Urinary bladder (tissue), 4 donors: ENCODE results near the gene SPACDR. TPM values are rescaled to one million over a fixed set of nuclear protein-coding genes. Genes with fewer than 3 reads are reported as not detected.
A peak's percentile ranks its signal among the peaks of the same experiment; 100 is the strongest.

Experiments used
- DNase-seq: peaks from one replicate; pipeline ENCODE4 v3.0.0-alpha.2; 2015; ENCODE audit errors: extremely low spot score
- H3K27ac ChIP-seq: one replicate; pipeline ENCODE4 v1.5.1; 2013; ENCODE audit warnings: low read depth, mild to moderate bottlenecking, moderate library complexity
- H3K36me3 ChIP-seq: one replicate; pipeline ENCODE4 v1.6.1; 2013; ENCODE audit warnings: mild to moderate bottlenecking, moderate library complexity; ENCODE audit not compliant: insufficient read depth
- H3K4me1 ChIP-seq: one replicate; pipeline ENCODE4 v1.6.1; 2013; ENCODE audit warnings: mild to moderate bottlenecking, moderate library complexity; ENCODE audit not compliant: insufficient read depth
- H3K4me3 ChIP-seq: one replicate; pipeline ENCODE4 v1.5.1; 2013; ENCODE audit warnings: low read depth, low read length
- WGBS: extraction: QIAGEN DNeasy Blood & Tissue Kit; methylation state at CpG from one replicate; pipeline ENCODE4 v1.1.7; 2013; 5-methylcytosine and 5-hydroxymethylcytosine counted together
- polyA plus RNA-seq: library from polyadenylated mRNA; stranded (reverse); fragments of 200-250 nt; gene quantifications from one replicate; pipeline ENCODE4 v1.2.3, GENCODE V29; 2013
- total RNA-seq: library from RNA; depleted of rRNA; stranded (reverse); fragments of >200 nt; gene quantifications from one replicate; pipeline ENCODE4 v1.2.3, GENCODE V29; 2014
- donor health status: healthy with polysubstance abuse.
- donor health status: healthy.

Gene SPACDR
- total and polyA plus RNA-seq, 2 donors, result 0.62 TPM; not detected in 1

DNA sequence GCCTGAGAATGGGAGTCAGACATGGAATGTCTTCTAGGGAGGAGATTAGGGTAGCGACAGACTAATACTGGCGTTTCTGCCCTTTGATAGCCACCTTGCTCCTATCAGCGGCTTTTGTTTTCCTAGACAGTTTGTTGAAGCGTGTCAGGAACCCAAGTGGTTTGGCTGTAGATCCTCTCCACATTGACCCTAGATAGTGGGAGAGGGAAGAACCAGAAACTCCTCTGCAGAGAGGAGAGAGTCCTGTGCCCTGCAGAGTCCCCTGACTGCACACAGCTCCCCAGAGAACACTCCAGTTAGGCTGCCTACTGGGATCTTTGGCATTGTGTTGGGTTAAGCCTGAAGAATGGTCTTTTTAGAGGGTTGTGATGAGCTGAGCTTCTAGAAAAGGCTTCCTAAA is 32.0 kb downstream of the SPACDR start:
- H3K27ac ChIP-seq, result no peak overlapping the region
- no peak overlapping the region for H3K4me3 ChIP-seq
- H3K36me3 ChIP-seq, result no peaks in the 10 kb centered on the region
- no peaks in the 10 kb centered on the region for H3K4me1 ChIP-seq
- DNase-seq, result no peak
- 84% methylated on average over 4 of the region's 4 CpGs for WGBS

DNA sequence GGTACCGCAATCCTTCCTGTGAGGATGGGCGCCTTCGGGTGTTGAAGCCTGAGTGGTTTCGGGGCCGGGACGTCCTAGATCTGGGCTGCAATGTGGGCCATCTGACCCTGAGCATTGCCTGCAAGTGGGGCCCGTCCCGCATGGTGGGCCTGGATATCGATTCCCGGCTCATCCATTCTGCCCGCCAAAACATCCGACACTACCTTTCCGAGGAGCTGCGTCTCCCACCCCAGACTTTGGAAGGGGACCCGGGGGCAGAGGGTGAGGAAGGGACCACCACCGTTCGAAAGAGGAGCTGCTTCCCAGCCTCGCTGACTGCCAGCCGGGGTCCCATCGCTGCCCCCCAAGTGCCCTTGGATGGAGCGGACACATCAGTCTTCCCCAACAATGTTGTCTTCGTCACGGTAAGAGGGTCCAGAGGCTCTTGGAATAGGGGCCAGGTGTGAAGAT is 32.7 kb downstream of the SPACDR start:
- DNase-seq, result no peak
- Histone ChIP-seq H3K4me3 (no peak overlapping the region), H3K27ac (no peak overlapping the region), H3K4me1 (no peaks in the 10 kb centered on the region), H3K36me3 (no peaks in the 10 kb centered on the region)
- 88% methylated on average over 23 of the region's 23 CpGs for WGBS

GRCh38 chr7:100430493-100431285 is 33.4 kb downstream of the SPACDR start:
- H3K4me1 ChIP-seq, result no peaks in the 10 kb centered on the region
- 19% methylated on average over 31 of the region's 31 CpGs for WGBS
- DNase-seq, result no peak

DNA sequence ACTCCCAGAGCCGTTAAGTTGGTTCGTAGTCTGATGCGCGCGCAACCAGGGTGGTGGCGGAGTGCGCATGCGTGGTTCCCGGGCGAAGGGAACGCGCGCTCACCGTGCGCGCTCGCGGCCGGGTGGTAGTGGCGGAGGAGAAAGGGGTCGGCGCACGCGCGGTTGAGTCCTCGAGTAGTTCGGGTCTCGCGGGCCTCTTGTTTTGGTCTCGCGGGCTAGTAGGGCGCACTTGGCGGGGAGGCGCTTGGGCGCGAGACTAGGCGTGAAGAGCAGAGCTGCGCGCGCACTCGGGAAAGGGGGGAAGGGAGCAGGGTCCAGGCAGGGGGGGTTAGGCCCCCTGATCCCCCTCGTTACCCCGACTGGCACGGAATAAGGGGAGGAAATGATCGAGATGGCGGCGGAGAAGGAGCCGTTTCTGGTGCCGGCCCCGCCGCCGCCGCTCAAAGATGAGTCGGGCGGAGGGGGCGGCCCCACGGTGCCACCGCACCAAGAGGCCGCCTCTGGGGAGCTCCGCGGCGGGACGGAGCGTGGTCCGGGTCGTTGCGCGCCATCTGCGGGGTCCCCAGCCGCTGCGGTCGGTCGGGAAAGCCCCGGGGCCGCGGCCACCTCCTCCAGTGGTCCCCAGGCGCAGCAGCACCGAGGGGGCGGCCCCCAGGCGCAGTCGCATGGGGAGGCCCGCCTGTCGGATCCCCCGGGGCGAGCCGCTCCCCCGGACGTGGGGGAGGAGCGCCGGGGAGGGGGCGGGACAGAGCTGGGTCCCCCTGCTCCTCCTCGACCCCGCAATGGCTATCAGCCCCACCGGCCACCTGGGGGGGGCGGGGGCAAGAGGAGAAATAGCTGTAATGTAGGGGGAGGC is 34.2 kb downstream of the SPACDR start, which contains the start of gene MEPCE:
Gene MEPCE (plus strand): TSS at position 195 of the 856 bp plus-strand sequence. CDS start 188 bp downstream, at position 383.
- peak; percentile 94 for DNase-seq
- no peaks in the 10 kb centered on the region for H3K36me3 ChIP-seq
- H3K4me1 ChIP-seq, result no peaks in the 10 kb centered on the region
- WGBS, result under 1% methylated on average over 95 of the region's 95 CpGs
- H3K27ac ChIP-seq, result peak within 1 kb of the TSS; percentile 99
- H3K4me3 ChIP-seq, result peak within 1 kb of the TSS; percentile 79

More at GRCh38 chr7:100430493-100431285, 33.4 kb downstream of the SPACDR start:
- Histone ChIP-seq H3K27ac (peak overlapping the region; percentile 99), H3K4me3 (peak overlapping the region; percentile 79), H3K36me3 (no peaks in the 10 kb centered on the region)

DNA sequence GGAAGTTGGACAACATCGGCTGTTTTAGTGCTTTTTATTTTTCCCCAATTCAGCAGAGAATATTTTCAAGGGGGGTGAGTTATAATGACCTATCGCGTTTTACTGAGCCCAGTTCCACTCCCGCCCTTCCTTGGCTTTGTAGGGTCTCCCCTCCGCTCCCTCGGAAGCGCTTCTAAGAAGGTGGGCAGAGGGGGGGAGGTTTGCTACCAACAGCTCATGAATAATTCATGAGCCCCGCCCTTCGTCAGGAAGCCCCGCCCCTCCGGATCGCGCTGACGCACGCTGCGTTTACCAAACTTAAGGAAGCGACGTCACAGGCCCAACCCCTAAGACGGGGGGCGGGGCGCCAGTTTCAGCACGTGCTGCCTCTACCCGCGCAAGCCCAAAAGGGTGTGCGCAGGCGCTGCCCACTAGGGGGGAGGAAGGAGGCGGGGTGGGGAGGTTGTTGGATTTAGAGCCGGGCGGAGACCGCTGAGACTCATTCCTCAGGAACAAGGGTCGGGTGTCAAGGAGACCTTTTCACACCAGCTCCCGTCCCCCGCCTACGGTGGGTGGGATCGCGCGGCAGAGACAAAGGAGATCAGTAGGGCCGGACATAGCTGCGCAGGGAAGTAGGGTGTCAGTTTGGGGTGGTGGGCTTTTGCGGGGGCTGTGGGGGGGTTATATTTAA is 35.0 kb downstream of the SPACDR start:
- no peaks in the 10 kb centered on the region for H3K36me3 ChIP-seq
- peak overlapping the region; percentile 79 for H3K4me3 ChIP-seq
- WGBS, result under 1% methylated on average over 40 of the region's 40 CpGs
- peak overlapping the region; percentile 99 for H3K27ac ChIP-seq
- H3K4me1 ChIP-seq, result no peaks in the 10 kb centered on the region
- DNase-seq, result peak; percentile 99

DNA sequence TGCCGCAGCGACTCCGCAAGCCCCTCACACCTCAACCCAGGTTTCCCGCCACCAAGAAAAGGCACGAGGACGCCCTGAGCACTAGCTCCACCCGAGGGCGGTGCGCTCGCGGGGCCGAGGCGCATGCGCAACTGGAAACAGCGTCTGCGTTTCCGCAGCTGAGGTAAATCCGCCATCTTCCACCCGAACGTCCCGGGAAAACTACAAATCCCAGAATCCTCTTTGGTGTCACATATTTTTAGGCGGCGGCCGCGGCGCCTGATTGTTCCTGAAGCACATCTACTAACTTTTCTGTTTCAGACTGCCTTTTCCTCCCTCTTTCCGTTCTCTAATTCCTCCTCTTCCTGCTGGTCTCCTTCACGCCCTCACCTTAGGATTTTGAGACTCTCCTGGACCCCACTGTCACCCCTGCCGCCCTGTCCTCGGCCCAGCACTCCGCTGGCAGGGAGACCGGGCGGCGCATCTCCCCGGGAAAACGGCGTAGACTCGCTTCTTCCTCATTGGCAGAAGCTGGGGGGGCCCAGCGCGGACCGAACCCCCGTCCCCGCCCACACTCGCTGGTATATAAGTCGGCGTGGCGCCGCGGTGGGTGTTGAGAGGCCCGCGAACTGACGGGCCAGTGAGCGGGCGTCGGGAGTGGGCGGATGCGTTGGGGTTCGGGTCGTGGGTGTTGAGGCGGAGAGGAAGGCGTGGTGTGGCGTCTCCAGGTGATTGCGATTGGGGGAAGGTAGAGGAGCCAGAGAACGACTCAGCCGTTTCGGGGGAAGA is 35.7 kb downstream of the SPACDR start, which contains the start of gene ZCWPW1:
Gene ZCWPW1 (minus strand): TSS at position 505 of the 768 bp plus-strand sequence. CDS start 8,054 bp downstream, outside the sequence.
- Histone ChIP-seq H3K4me3 (peak within 1 kb of the TSS; percentile 79), H3K4me1 (no peaks in the 10 kb centered on the region), H3K36me3 (no peaks in the 10 kb centered on the region), H3K27ac (peak within 1 kb of the TSS; percentile 99)
- under 1% methylated on average over 66 of the region's 66 CpGs for WGBS
- DNase-seq, result peak; percentile 94

DNA sequence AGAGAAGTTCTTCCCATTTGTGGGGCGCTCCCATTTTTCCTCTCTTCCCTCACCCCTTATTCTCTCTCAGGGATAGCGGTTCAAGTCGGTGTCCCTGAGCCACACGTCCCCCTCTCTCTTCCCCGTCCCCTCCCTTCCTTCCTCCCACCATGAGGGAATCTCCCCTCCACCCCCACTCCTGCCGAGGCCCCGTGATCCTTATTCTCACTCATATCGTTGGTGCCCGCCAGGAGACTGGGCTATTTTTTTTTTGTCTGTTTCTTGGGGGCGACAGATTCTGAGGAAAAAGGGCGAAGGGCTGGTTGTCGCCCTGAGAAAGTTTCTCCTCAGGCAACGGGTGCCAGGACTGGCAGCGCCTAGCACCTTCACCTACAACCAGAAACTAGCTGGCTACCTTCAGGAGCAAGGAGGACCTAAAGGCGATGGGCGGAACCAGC is 36.3 kb downstream of the SPACDR start:
- 46% methylated on average over 16 of the region's 16 CpGs for WGBS
- Histone ChIP-seq H3K4me3 (no peak overlapping the region), H3K4me1 (no peaks in the 10 kb centered on the region)

DNA sequence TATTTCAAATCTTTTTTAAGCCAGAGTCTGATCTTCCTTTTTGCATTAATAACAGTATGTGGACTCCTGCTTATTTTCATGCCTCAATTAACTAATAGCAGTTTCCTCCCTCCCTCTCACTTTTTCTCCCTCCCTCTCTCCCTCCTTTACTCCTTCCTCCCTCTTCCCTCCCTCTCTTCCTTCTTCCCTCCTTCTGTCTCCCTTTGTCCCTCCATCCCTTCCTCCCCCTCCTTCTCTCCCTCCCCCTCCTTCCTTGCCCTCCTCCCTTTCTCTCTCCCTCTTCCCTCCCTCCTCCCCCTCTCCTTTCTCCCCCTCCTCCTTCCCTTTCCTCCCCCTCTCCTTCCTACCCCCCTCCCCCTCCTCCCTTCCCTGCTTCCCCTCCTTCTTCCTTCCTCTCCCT is 37.5 kb downstream of the SPACDR start:
- H3K36me3 ChIP-seq, result no peaks in the 10 kb centered on the region
- no peaks in the 10 kb centered on the region for H3K4me1 ChIP-seq
- no peak overlapping the region for H3K27ac ChIP-seq
- DNase-seq, result no peak
- no peak overlapping the region for H3K4me3 ChIP-seq

More for the DNA sequence above, 36.3 kb downstream of the SPACDR start:
- DNase-seq, result no peak
- no peak overlapping the region for H3K27ac ChIP-seq
- H3K36me3 ChIP-seq, result no peaks in the 10 kb centered on the region

DNA sequence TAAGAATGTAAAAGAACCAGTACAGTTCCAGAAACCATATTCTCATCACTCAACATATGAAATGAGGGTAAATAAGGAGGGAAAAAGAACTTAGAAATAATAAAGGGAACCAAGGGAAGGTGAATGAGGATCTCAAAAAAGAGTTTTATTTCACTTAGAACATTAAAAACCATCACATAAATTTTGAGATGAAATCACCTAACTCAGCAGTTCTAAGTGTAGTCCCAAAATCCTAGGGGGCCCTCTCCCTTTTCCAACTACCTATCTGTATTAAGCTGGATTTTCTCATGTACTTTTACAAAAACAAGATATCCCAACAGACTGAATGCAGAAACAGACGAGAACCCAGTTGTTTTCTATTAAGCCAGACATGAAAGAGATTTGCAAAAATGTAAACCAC is 38.7 kb downstream of the SPACDR start:
- Histone ChIP-seq H3K27ac (no peak overlapping the region), H3K4me1 (no peaks in the 10 kb centered on the region), H3K36me3 (no peaks in the 10 kb centered on the region), H3K4me3 (no peak overlapping the region)
- 19% methylated on average over 1 of the region's 1 CpG for WGBS
- DNase-seq, result no peak

DNA sequence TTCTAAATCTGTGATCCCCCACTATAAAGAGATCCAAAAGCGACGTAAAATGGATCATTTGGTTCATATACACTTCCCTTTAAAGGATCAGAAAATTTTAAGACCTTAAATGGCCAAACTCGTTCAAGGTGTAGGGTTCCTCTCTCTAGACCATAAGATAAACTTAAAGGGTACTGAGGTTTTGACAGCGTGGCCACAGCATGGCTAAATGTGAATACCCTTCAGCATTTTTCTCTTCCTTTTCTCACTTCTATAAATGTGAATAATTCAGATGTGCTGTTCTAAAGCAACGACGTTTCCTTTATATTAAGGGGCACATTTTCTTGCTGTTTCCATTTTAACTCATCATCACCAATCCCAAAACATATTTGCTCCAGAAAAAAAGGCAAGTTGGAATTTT is 40.7 kb downstream of the SPACDR start:
- no peak overlapping the region for H3K4me3 ChIP-seq
- no peaks in the 10 kb centered on the region for H3K4me1 ChIP-seq
- WGBS, result 78% methylated on average over 6 of the region's 6 CpGs
- H3K27ac ChIP-seq, result no peak overlapping the region
- no peaks in the 10 kb centered on the region for H3K36me3 ChIP-seq
- DNase-seq, result no peak

DNA sequence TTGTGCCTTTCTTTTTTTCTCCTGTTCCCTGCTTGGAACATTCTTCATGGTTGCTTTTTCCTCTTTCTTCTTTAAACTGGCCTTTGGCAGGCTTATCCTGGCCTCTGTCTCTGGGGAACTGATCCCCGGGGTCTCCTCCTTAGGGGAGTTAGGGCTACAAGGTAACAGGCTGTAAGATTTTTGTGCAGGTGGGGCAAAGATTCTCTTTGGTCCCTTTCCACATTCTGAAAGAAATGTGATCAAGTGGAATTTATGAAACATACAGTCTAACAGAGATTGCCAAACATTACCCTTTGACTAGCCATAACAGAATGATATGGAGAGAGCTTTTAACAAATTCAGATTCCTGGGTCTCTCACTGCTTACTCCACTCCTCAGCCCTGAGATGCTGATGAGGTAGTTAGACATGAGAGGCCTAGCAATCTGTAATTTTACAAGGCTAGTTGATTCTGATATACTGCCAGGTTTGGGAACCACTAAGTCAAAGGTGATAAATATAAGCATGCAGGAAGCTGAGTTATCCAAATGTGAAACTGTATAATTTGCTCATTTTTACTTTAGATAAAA is 44.3 kb downstream of the SPACDR start:
- Histone ChIP-seq H3K27ac (no peak overlapping the region), H3K4me1 (no peaks in the 10 kb centered on the region), H3K36me3 (no peaks in the 10 kb centered on the region), H3K4me3 (no peak overlapping the region)
- WGBS, result 56% methylated on average over 1 of the region's 1 CpG
- no peak for DNase-seq

DNA sequence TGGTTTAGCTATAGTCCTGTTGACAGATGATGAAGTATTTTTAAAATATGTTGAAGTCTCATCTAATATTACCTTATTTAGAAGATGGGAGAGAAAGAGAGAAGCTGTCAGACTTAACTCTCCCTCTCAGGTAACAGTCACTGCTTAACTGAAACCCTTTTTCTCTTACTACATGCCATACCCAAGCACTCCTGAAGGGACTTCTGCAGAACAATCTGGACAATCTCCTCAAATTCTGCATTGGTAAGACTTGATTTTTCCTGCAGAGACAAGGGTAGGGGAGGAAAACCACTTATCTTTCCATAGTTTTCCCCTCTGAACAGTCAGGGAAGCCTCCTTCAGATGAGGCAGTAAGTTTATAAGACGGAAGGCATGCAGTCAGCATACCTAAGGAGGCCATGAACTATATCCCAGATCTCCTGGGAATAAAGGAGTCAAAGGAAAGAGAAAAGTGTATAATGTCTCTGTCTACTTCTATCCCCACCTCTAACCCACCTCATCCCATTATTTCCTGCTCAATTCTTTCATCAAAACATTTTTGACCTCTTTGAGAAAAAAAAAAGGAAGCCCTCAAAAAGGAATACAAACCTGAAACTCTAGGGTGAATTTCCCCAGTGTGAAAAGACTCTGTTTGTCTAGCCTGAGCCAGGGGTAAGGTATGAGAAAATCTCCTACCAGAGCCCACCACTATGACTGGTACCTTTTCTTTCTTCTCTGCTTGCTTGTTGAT is 45.0 kb downstream of the SPACDR start:
- H3K4me1 ChIP-seq, result no peaks in the 10 kb centered on the region
- H3K27ac ChIP-seq, result no peak overlapping the region
- 73% methylated on average over 1 of the region's 1 CpG for WGBS
- H3K4me3 ChIP-seq, result no peak overlapping the region
- H3K36me3 ChIP-seq, result no peaks in the 10 kb centered on the region
- DNase-seq, result no peak
